ENCODE measurements around the gene PPM1J.
A peak's percentile ranks its signal among the peaks of the same experiment; 100 is the strongest.

The PPM1J gene

GRCh38 chr1:112672842-112673241 lies 42.3 kb downstream of the PPM1J start:
- H3K27me3 ChIP-seq (ENCODE audit: insufficient read depth, poor library complexity, severe bottlenecking) = no peaks in the 10 kb centered on the region
- DNase-seq (ENCODE audit: low spot score) (no peak), ATAC-seq (ENCODE audit: low read depth) (no peak)
- peak overlapping the region; percentile 67 for H3K27ac ChIP-seq (ENCODE audit: poor library complexity, severe bottlenecking)
- peaks cover 39% of the 10 kb centered on the region for H3K36me3 ChIP-seq (ENCODE audit: low read depth)
- H3K4me3 ChIP-seq (ENCODE audit: severe bottlenecking) = no peak overlapping the region
- TF ChIP-seq CTCF (IDR thresholded peaks at IDR 0.05; ENCODE audit: poor library complexity, severe bottlenecking) = no peak
- H3K4me1 ChIP-seq (ENCODE audit: insufficient read depth, poor library complexity, severe bottlenecking) = peaks cover 6% of the 10 kb centered on the region
- no peaks in the 10 kb centered on the region for H3K9me3 ChIP-seq (ENCODE audit: severe bottlenecking)

- H3K9me3 ChIP-seq (ENCODE audit: severe bottlenecking) = no peaks in the 10 kb centered on the region
- TF ChIP-seq CTCF (IDR thresholded peaks at IDR 0.05; ENCODE audit: poor library complexity, severe bottlenecking) = no peak
- H3K36me3 ChIP-seq (ENCODE audit: low read depth) = peaks cover 47% of the 10 kb centered on the region
- no peaks in the 10 kb centered on the region for H3K27me3 ChIP-seq (ENCODE audit: insufficient read depth, poor library complexity, severe bottlenecking)
- ATAC-seq (ENCODE audit: low read depth) (no peak), DNase-seq (ENCODE audit: low spot score) (no peak)
- H3K27ac ChIP-seq (ENCODE audit: poor library complexity, severe bottlenecking) = peak overlapping the region; percentile 67
- H3K4me1 ChIP-seq (ENCODE audit: insufficient read depth, poor library complexity, severe bottlenecking) = peaks cover 6% of the 10 kb centered on the region
- H3K4me3 ChIP-seq (ENCODE audit: severe bottlenecking) = no peak overlapping the region
These were observed 43.1 kb downstream of the PPM1J start for GRCh38 chr1:112672009-112672408.

GRCh38 chr1:112666946-112667345 lies 48.2 kb downstream of the PPM1J start:
- Histone ChIP-seq H3K36me3 (ENCODE audit: low read depth) (peaks cover 93% of the 10 kb centered on the region), H3K4me3 (ENCODE audit: severe bottlenecking) (no peak overlapping the region), H3K9me3 (ENCODE audit: severe bottlenecking) (peaks cover 2% of the 10 kb centered on the region), H3K4me1 (ENCODE audit: insufficient read depth, poor library complexity, severe bottlenecking) (no peaks in the 10 kb centered on the region), H3K27ac (ENCODE audit: poor library complexity, severe bottlenecking) (no peak overlapping the region), H3K27me3 (ENCODE audit: insufficient read depth, poor library complexity, severe bottlenecking) (no peaks in the 10 kb centered on the region)
- no peak for TF ChIP-seq CTCF (IDR thresholded peaks at IDR 0.05; ENCODE audit: poor library complexity, severe bottlenecking)
- ATAC-seq (ENCODE audit: low read depth) (no peak), DNase-seq (ENCODE audit: low spot score) (no peak)

GRCh38 chr1:112665857-112666256 lies 49.3 kb downstream of the PPM1J start:
- Histone ChIP-seq H3K27ac (ENCODE audit: poor library complexity, severe bottlenecking) (no peak overlapping the region), H3K4me1 (ENCODE audit: insufficient read depth, poor library complexity, severe bottlenecking) (no peaks in the 10 kb centered on the region), H3K36me3 (ENCODE audit: low read depth) (peaks cover 94% of the 10 kb centered on the region), H3K4me3 (ENCODE audit: severe bottlenecking) (no peak overlapping the region), H3K27me3 (ENCODE audit: insufficient read depth, poor library complexity, severe bottlenecking) (no peaks in the 10 kb centered on the region), H3K9me3 (ENCODE audit: severe bottlenecking) (peaks cover 2% of the 10 kb centered on the region)
- DNase-seq (ENCODE audit: low spot score) = no peak
- ATAC-seq (ENCODE audit: low read depth) = no peak
- TF ChIP-seq CTCF (IDR thresholded peaks at IDR 0.05; ENCODE audit: poor library complexity, severe bottlenecking) = no peak
